Measurements from ENCODE around the gene N4BP2. TPM values are rescaled to one million over a fixed set of nuclear protein-coding genes. Genes with fewer than 3 reads are reported as not detected.

Gene N4BP2
- total RNA-seq, 4 donors from 2014 or later = 4.5 to 8.3 (median 6.4) TPM

DNA sequence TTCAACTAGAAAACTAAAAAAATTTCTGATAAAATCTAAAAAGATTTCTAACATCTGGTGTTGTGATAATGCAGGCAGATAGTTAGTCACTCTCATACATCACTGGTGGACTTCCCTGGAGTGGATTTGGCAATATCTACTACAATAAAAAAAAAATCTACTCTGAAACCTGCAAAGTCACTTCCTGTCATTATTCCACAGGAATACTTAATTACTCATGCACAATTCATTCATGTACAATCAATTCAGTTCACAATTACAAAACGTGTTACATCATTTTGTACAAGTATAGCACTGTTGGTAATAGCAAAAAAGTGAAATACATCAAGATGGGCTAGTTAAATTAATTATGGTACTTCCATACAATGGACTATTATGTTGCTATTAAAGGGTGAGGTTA lies 123.7 kb downstream of the N4BP2 start:
- no peak for TF ChIP-seq POLR2A (IDR thresholded peaks at IDR 0.05)
- TF ChIP-seq EP300 (IDR thresholded peaks at IDR 0.05) = no peak
- TF ChIP-seq, protein P1, sequence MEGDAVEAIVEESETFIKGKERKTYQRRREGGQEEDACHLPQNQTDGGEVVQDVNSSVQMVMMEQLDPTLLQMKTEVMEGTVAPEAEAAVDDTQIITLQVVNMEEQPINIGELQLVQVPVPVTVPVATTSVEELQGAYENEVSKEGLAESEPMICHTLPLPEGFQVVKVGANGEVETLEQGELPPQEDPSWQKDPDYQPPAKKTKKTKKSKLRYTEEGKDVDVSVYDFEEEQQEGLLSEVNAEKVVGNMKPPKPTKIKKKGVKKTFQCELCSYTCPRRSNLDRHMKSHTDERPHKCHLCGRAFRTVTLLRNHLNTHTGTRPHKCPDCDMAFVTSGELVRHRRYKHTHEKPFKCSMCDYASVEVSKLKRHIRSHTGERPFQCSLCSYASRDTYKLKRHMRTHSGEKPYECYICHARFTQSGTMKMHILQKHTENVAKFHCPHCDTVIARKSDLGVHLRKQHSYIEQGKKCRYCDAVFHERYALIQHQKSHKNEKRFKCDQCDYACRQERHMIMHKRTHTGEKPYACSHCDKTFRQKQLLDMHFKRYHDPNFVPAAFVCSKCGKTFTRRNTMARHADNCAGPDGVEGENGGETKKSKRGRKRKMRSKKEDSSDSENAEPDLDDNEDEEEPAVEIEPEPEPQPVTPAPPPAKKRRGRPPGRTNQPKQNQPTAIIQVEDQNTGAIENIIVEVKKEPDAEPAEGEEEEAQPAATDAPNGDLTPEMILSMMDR (IDR thresholded peaks at IDR 0.05) = no peak
- no peaks in the 10 kb centered on the region for H3K9me3 ChIP-seq
- H3K36me3 ChIP-seq = no peaks in the 10 kb centered on the region
- WGBS, 2 donors = 43 to 48% methylated on average over 1 of the region's 1 CpG
- H3K4me3 ChIP-seq = no peak overlapping the region
- no peak overlapping the region for H3K27ac ChIP-seq
- H3K27me3 ChIP-seq = no peaks in the 10 kb centered on the region
- no peaks in the 10 kb centered on the region for H3K4me1 ChIP-seq
- DNase-seq (ENCODE audit: low spot score in 2 of 2) = no peak

GRCh38 chr4:40182001-40182400 lies 125.4 kb downstream of the N4BP2 start:
- Histone ChIP-seq H3K4me3 (no peak overlapping the region), H3K36me3 (no peaks in the 10 kb centered on the region), H3K9me3 (no peaks in the 10 kb centered on the region), H3K27me3 (no peaks in the 10 kb centered on the region), H3K4me1 (no peaks in the 10 kb centered on the region), H3K27ac (no peak overlapping the region)
- 77 to 85% methylated on average over 4 of the region's 4 CpGs for WGBS, 2 donors
- DNase-seq (ENCODE audit: low spot score in 2 of 2) = no peak
- TF ChIP-seq EP300 (IDR thresholded peaks at IDR 0.05) = no peak
- TF ChIP-seq POLR2A (IDR thresholded peaks at IDR 0.05) = no peak
- TF ChIP-seq, protein P1 (IDR thresholded peaks at IDR 0.05) = no peak

- no peak for TF ChIP-seq EP300 (IDR thresholded peaks at IDR 0.05)
- TF ChIP-seq, protein P1 (IDR thresholded peaks at IDR 0.05) = no peak
- TF ChIP-seq POLR2A (IDR thresholded peaks at IDR 0.05) = no peak
- no peak overlapping the region for H3K4me3 ChIP-seq
- 90 to 94% methylated on average over 3 of the region's 3 CpGs for WGBS, 2 donors
- no peaks in the 10 kb centered on the region for H3K9me3 ChIP-seq
- no peak overlapping the region for H3K27ac ChIP-seq
- no peaks in the 10 kb centered on the region for H3K36me3 ChIP-seq
- DNase-seq (ENCODE audit: low spot score in 2 of 2) = no peak
- no peaks in the 10 kb centered on the region for H3K27me3 ChIP-seq
- no peaks in the 10 kb centered on the region for H3K4me1 ChIP-seq
Observed at GRCh38 chr4:40182954-40183353, 126.3 kb downstream of the N4BP2 start.

DNA sequence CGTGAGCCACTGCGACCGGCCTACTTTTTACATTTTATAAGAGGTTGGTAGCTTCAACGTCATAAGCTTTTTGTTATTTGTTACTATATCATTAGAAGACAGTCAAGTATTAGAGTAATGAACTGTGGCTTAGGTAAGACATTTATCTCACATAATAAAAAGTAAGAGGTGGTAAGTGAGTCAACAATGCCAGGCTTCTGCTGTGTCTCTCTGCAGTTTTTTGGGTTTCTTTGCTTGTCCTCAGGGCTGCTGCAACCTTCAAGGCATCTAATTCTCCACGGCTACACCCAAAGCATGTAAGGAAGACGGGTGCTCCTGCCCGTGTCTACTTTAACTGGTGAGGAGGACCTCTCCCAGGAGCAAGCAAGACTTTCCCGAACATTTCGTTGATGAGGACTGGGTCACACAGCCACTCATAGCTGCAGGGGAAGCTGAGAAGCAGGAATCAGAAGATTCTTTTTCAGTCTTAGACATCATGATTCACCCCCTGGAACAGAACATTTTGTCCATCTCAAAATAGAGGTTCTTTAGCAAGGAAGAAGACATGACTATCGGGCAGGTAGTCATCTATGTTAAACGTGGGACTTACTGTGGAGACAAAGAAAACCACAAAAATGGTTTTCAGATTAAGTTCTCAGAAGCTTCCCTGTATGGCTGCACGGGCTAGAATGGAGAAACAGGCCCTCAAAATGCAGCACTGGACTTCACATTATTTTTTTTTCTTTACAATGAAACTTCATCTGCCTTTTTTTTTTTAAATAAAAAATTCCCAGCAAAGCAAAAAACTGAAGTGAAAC lies 127.2 kb downstream of the N4BP2 start:
- Histone ChIP-seq H3K4me3 (no peak overlapping the region), H3K27ac (peak overlapping the region in 1 of 4 donors; percentile 23), H3K36me3 (no peaks in the 10 kb centered on the region), H3K27me3 (no peaks in the 10 kb centered on the region), H3K4me1 (no peaks in the 10 kb centered on the region), H3K9me3 (no peaks in the 10 kb centered on the region)
- WGBS, 2 donors = 87% methylated on average over 12 of the region's 12 CpGs
- no peak for DNase-seq (ENCODE audit: low spot score in 2 of 2)
- TF ChIP-seq POLR2A (IDR thresholded peaks at IDR 0.05) (no peak), EP300 (IDR thresholded peaks at IDR 0.05) (no peak)
- TF ChIP-seq, protein P1 (IDR thresholded peaks at IDR 0.05) = no peak

GRCh38 chr4:40185830-40186664 lies 129.4 kb downstream of the N4BP2 start:
- DNase-seq (ENCODE audit: low spot score in 2 of 2) = no peak
- Histone ChIP-seq H3K4me3 (no peak overlapping the region), H3K27me3 (no peaks in the 10 kb centered on the region), H3K4me1 (no peaks in the 10 kb centered on the region), H3K9me3 (no peaks in the 10 kb centered on the region), H3K27ac (peak overlapping the region in 1 of 4 donors; percentile 37), H3K36me3 (no peaks in the 10 kb centered on the region)
- TF ChIP-seq POLR2A (IDR thresholded peaks at IDR 0.05) = no peak
- TF ChIP-seq, protein P1 (IDR thresholded peaks at IDR 0.05) = no peak
- no peak for TF ChIP-seq EP300 (IDR thresholded peaks at IDR 0.05)
- WGBS, 2 donors = 69 to 80% methylated on average over 5 of the region's 5 CpGs

All from tibial nerve (tissue), 4 donors.